Neural crest cell (in vitro differentiated cells): ENCODE data around the gene NUP214. TPM values are rescaled to one million over a fixed set of nuclear protein-coding genes. Genes with fewer than 3 reads are reported as not detected.
"Not testable (repeated sequence)": the region's sequence is repeated elsewhere in the genome, so short reads cannot be mapped to it uniquely, and the experiment has no call there.

Source experiments
- DNase-seq: peaks from one replicate; pipeline ENCODE4 v3.0.0; 2021; ENCODE audit warnings: low read depth, mixed read lengths, low spot score
- H3K27ac Mint-ChIP-seq: one replicate; pipeline ENCODE4 v1.8.0; 2021; ENCODE audit warnings: mild to moderate bottlenecking, mixed read lengths; ENCODE audit not compliant: unreplicated experiment
- H3K27me3 Mint-ChIP-seq: 2 replicates; pipeline ENCODE4 v1.8.0; 2021; ENCODE audit warnings: low read depth, mild to moderate bottlenecking, mixed read lengths
- H3K36me3 Mint-ChIP-seq: 2 replicates; pipeline ENCODE4 v1.8.0; 2021; ENCODE audit warnings: low read depth, mild to moderate bottlenecking, mixed read lengths
- H3K4me1 Mint-ChIP-seq: 2 replicates; pipeline ENCODE4 v1.8.0; 2021; ENCODE audit warnings: mixed read lengths
- H3K4me3 Mint-ChIP-seq: one replicate; pipeline ENCODE4 v1.8.0; 2021; ENCODE audit warnings: mild to moderate bottlenecking, mixed read lengths
- H3K9me3 Mint-ChIP-seq: 2 replicates; pipeline ENCODE4 v1.8.0; 2021; ENCODE audit warnings: mixed read lengths
- total RNA-seq: library from RNA; stranded (reverse); gene quantifications from 2 replicates; pipeline ENCODE4 v1.2.1, GENCODE V29; 2021
- TF ChIP-seq, protein P1 (sequence below): fragments of 200-600 bp; sonication (generic); conservative IDR thresholded peaks from 2 replicates; pipeline ENCODE4 v1.5.0; 2021; ENCODE audit warnings: antibody characterized with exemption, mild to moderate bottlenecking

The NUP214 gene
- total RNA-seq, 1 donor from 2014 or later: 77.9 TPM

DNA sequence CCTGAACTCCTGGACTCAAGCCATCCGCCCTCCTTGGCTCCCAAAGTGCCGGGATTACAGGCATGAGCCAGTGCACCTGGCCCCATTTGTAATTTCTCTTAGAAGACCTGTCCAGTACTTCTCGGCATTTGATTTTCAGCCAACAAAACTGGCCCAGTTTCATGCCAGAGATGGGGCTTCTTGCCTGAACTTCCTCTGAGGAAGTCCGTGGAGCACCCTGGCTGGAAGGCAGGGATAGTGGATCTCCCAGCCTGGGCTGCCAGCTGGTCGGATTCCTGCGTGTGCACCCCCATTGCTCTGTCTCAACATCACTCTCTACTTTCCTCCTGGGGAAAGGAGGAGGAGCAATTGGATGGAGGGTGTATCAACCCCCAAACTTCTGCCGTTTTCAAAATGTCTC lies 111.9 kb downstream of the NUP214 start:
- H3K4me1 Mint-ChIP-seq: peaks cover 25% of the 10 kb centered on the region
- no peaks in the 10 kb centered on the region for H3K36me3 Mint-ChIP-seq
- no peaks in the 10 kb centered on the region for H3K27me3 Mint-ChIP-seq
- H3K9me3 Mint-ChIP-seq: no peaks in the 10 kb centered on the region
- TF ChIP-seq, protein P1, sequence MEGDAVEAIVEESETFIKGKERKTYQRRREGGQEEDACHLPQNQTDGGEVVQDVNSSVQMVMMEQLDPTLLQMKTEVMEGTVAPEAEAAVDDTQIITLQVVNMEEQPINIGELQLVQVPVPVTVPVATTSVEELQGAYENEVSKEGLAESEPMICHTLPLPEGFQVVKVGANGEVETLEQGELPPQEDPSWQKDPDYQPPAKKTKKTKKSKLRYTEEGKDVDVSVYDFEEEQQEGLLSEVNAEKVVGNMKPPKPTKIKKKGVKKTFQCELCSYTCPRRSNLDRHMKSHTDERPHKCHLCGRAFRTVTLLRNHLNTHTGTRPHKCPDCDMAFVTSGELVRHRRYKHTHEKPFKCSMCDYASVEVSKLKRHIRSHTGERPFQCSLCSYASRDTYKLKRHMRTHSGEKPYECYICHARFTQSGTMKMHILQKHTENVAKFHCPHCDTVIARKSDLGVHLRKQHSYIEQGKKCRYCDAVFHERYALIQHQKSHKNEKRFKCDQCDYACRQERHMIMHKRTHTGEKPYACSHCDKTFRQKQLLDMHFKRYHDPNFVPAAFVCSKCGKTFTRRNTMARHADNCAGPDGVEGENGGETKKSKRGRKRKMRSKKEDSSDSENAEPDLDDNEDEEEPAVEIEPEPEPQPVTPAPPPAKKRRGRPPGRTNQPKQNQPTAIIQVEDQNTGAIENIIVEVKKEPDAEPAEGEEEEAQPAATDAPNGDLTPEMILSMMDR: no peak
- no peak for DNase-seq
- H3K4me3 Mint-ChIP-seq: no peak overlapping the region
- no peak overlapping the region for H3K27ac Mint-ChIP-seq

- Mint-ChIP-seq H3K36me3 (peaks cover 2% of the 10 kb centered on the region), H3K4me3 (peak overlapping the region; percentile 49), H3K27me3 (no peaks in the 10 kb centered on the region), H3K27ac (peak overlapping the region; percentile 50), H3K4me1 (peaks cover 25% of the 10 kb centered on the region), H3K9me3 (peaks cover 2% of the 10 kb centered on the region)
- DNase-seq: peak; percentile 31
- TF ChIP-seq, protein P1: no peak
Observed at GRCh38 chr9:131237931-131238401, 112.6 kb downstream of the NUP214 start.

DNA sequence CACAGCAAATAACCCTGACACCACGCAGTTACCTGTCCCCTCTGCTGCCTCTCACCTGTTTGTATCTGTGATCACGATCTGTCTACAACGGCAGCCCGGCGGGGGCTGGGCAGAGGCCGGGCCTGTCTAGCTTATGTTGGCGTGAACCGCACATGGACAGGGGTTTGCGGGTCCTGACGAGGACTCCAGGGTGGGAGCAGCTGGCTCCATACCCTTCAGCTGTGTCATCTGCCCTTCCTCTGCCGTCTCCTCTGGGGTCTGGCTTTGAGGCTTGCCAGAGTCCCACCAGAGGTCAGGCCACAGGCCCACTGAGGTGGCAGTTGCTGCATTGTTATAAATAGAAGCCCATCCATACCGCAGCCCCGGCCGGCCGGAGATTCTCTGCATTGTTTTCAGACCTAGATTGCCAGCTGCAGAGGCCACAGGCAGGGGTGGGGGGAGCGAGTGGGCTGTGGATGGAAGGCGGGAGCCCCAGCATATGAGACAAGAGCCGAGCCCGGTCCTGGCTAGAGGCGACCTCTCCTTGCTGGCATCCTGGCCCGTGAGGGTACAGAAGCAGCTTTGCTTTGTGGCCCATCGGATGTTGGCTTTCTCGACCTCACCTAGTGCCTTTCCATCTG lies 113.1 kb downstream of the NUP214 start:
- Mint-ChIP-seq H3K9me3 (peaks cover 4% of the 10 kb centered on the region), H3K27me3 (no peaks in the 10 kb centered on the region), H3K4me3 (peak overlapping the region; percentile 49), H3K36me3 (peaks cover 3% of the 10 kb centered on the region), H3K4me1 (peaks cover 25% of the 10 kb centered on the region), H3K27ac (peak overlapping the region; percentile 79)
- DNase-seq: peak; percentile 41
- TF ChIP-seq, protein P1: no peak

DNA sequence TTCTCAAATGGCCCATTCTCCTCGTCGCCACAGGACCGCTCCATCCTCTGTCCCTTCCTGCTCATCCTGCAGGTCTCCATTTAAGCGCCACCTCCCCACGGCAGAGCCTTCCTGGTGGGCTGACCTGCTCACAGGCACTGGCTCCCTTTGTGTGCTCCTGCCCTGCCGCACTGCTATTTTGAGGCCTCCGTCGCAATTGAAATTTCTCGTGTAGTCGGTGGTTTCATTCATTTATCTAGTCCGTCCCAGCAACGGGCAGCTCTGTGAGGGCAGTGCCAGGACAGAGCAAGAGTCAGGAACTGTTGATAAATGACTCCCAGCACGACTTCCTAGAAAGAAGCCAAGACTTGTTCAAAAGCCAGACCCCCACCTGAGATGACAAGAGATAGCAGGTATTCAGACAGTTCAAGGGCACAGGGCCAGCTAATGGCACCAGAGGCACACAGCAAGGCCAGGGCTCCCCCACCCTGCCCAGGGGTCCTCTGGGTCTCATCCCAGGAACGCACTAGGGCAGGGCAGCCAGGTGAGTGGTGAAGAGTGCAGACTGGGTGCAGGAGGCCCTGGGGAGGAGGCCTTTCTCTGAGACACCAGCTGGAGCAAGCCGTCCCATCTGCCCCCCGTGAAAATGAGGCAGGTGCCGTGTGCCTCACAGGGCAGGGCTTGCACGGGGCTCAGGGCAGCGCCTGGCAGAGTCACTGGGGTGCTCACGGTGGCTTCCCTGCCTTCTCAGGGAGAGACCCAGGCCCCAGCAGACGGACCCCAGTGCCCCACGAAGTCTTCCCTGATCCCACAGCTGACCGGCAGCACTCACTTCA lies 114.0 kb downstream of the NUP214 start:
- H3K36me3 Mint-ChIP-seq: peaks cover 6% of the 10 kb centered on the region
- no peaks in the 10 kb centered on the region for H3K27me3 Mint-ChIP-seq
- H3K4me3 Mint-ChIP-seq: no peak overlapping the region
- H3K27ac Mint-ChIP-seq: peak overlapping the region; percentile 79
- peaks cover 4% of the 10 kb centered on the region for H3K9me3 Mint-ChIP-seq
- TF ChIP-seq, protein P1: no peak
- no peak for DNase-seq
- H3K4me1 Mint-ChIP-seq: peaks cover 25% of the 10 kb centered on the region

DNA sequence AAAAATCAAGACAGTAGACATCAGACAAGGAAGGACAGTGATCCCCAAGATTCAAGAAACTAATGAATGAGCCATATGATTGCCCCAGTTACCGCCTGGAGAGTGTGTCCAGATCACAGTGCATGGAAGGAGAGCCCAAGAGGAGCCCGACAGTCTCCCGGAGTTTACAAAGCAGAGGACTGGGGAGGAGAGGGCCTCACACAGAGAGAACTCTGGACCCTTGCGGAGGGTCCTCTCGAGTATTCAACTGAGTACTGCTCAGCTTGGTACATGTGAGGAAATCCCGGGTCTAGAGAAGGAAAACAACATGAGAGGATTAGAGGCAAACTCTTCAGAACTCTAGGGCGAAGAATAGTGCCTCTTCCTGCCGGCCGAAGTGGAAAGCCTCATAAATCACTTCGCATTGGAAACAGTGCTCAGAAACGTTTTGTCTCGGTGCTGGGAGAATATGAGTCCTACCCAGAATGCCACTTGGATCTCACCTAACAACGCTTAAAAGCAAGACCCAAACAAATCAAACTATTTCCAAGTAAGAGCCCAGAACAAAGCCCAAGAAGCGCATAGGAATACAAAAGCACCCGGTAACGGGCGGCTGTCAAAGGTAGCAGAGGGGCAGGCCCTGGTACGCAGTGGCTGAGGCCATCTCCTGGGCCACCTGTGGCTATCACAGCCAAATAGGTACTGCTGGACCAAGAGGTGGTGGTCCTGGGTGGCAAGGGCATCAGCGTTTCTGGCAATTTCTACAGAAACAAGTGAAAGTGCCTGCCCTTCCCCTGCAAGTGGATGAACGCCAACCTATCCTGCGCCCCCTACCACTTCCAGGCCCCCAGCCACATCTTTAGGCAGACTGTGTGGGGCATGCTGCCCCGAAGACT lies 114.9 kb downstream of the NUP214 start:
- Mint-ChIP-seq H3K27ac (no peak overlapping the region), H3K27me3 (no peaks in the 10 kb centered on the region), H3K36me3 (peaks cover 6% of the 10 kb centered on the region), H3K4me3 (no peak overlapping the region), H3K4me1 (peaks cover 25% of the 10 kb centered on the region), H3K9me3 (peaks cover 4% of the 10 kb centered on the region)
- no peak for DNase-seq
- TF ChIP-seq, protein P1: no peak

- H3K4me1 Mint-ChIP-seq, H3K36me3 Mint-ChIP-seq, H3K27me3 Mint-ChIP-seq, H3K9me3 Mint-ChIP-seq, H3K4me3 Mint-ChIP-seq, DNase-seq, H3K27ac Mint-ChIP-seq: not testable (repeated sequence)
Observed at GRCh38 chr9:131244331-131244730, 118.9 kb downstream of the NUP214 start.
